Kidney glomerular epithelial cell (primary cell): ENCODE results near the gene NEB.
"Not testable (repeated sequence)": the region's sequence is repeated elsewhere in the genome, so short reads cannot be mapped to it uniquely, and the experiment has no call there.

Source experiments
- DNase-seq: peaks from one replicate; lab custom pipeline; 2025; lab: John Stamatoyannopoulos, UW

Gene NEB

DNA sequence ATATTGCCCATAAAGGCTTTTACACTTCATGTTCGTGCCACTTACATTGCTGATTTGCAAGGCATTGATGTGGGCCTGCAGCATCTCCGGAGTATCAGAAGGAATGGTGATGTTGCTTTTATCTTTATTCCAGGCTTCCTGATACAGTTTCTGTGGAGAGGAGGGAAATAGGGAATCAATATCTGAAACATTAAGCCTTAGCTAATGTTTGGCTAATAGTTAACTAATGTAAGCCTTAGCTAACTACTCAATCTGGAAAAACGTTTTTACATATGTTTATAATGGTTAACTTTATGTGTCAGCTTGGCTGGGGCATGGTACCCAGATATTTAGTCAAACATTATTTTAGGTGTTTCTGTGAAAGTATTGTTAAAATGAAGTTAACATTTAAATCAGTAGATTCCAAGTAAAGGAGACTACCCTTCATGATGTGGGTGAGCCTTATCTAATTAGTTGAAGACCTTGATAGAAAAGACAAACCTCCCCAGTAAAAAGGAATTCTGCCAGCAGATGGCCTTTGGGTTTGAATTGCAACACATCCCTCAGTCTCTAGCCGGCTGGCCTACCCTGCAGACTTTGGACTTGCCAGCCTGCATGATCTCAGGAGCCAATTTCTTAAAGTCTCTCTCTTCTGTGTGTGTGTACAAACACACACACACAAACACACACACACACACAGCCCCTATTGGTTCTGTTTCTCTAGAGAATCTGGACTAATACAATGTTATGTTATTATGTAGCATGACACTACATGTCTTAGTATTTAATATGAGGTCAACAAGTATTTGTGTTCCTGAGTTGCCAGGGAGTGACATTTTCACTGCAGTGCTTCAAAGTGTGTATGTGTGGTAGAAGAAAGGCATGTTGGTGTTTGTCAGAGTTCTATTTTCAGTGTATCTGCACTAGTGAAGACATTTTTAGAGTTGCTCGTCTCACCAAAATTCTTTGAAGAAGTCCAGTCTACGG is 126.5 kb downstream of the NEB start:
- not testable (repeated sequence) for DNase-seq

GRCh38 chr2:151603530-151603929 is 130.7 kb downstream of the NEB start:
- not testable (repeated sequence) for DNase-seq

GRCh38 chr2:151602402-151602801 is 131.9 kb downstream of the NEB start:
- DNase-seq = not testable (repeated sequence)

GRCh38 chr2:151601803-151602202 is 132.5 kb downstream of the NEB start:
- DNase-seq = not testable (repeated sequence)

DNA sequence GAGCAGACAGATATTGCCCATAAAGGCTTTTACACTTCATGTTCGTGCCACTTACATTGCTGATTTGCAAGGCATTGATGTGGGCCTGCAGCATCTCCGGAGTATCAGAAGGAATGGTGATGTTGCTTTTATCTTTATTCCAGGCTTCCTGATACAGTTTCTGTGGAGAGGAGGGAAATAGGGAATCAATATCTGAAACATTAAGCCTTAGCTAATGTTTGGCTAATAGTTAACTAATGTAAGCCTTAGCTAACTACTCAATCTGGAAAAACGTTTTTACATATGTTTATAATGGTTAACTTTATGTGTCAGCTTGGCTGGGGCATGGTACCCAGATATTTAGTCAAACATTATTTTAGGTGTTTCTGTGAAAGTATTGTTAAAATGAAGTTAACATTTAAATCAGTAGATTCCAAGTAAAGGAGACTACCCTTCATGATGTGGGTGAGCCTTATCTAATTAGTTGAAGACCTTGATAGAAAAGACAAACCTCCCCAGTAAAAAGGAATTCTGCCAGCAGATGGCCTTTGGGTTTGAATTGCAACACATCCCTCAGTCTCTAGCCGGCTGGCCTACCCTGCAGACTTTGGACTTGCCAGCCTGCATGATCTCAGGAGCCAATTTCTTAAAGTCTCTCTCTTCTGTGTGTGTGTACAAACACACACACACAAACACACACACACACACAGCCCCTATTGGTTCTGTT is 137.2 kb downstream of the NEB start:
- DNase-seq = not testable (repeated sequence)

DNA sequence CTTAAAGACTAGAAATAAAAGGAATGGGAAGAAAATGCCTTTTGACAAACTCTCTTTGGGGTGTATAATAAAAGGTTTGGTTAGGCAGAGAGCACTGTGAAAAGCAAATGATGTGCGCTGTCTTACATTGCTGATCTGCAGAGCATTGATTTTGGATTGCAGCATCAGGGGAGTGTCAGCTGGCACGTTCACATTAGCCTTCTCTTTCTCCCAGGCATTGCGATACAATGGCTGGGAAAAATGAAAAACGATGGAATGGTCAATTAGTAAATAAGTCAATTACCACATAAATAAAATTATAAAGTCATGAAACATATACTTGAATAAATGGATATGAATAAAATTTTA is 142.4 kb downstream of the NEB start:
- DNase-seq = not testable (repeated sequence)

- not testable (repeated sequence) for DNase-seq
These were observed 142.9 kb downstream of the NEB start for GRCh38 chr2:151591250-151591907.

GRCh38 chr2:151581300-151581699 is 153.0 kb downstream of the NEB start:
- not testable (repeated sequence) for DNase-seq

GRCh38 chr2:151580697-151581096 is 153.6 kb downstream of the NEB start:
- not testable (repeated sequence) for DNase-seq

- no peak for DNase-seq
These were observed 157.2 kb downstream of the NEB start for GRCh38 chr2:151577116-151577515.

- DNase-seq = no peak
These were observed 158.2 kb downstream of the NEB start for GRCh38 chr2:151576080-151576479.

GRCh38 chr2:151575338-151575737 is 158.9 kb downstream of the NEB start:
- no peak for DNase-seq

GRCh38 chr2:151570191-151570590 is 164.1 kb downstream of the NEB start:
- DNase-seq = no peak

DNA sequence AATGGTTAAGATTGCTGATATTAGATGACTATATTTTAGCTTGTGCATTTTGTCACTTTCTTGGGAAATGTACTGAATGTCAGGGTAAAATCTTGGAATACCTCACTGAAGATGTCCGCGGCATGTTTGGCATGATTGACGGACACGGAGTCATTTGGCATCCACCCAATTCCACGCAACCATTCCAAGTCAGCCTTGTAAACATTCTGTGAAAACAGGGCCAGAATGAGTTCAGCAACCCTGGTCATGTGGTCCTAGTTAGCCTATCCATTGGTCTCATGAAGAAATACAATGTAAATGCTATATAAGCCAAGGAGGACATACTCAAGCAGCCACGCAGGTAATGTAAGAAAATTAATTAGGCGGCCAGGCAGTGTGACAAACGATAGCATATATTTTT is 165.1 kb downstream of the NEB start:
- DNase-seq = no peak

GRCh38 chr2:151568501-151568900 is 165.8 kb downstream of the NEB start:
- no peak for DNase-seq

DNA sequence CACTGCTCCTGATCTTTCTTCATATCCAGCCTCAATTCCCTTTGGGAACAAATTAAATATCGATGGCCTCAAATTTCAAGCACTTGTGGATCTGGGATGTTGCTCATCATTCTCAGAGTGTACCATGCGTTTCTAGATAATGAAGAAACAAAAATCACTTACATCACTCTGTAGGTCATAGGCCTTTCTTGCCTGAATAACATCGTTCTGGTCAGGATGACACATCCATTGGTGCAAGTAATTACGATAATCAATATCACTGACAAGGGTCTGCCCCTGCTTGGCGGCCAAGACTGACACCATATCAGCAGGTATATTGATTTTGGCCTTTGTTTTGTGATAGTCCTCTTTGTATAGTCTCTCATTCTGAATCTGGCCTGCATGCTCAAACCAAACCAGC is 167.3 kb downstream of the NEB start:
- DNase-seq = no peak

GRCh38 chr2:151562398-151562797 is 171.9 kb downstream of the NEB start:
- no peak for DNase-seq

DNA sequence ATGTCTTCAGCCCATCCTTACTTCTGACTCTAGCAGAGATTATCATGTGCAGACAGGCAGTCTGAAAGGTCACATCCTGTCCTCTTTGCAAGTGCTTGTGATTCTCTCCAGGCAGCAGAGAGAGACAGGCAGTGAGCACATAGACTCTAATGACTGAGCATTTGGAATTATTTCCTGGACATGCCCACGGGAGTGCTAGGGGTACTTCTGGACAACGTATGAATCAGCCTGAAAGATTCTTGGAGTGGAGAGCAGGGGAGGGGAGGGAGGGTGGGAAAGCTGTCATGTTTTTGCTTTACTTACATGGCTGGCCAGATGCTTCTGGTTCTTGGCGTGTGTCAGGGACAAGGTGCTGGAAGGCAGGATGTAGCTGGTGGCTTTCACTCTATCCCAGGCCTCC is 174.0 kb downstream of the NEB start:
- DNase-seq = peak; percentile 93

DNA sequence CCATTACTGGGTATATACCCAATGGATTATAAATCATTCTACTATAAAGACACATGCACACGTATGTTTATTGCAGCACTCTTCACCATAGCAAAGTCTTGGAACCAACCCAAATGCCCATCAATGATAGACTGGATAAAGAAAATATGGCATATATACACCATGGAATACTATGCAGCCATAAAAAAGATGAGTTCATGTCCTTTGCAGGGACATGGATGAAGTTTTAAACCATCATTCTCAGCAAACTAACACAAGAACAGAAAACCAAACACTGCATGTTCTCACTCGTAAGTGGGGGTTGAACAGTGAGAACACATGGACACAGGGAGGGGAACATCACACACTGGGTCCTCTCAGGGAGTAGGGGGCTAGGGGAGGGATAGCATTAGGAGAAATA is 174.8 kb downstream of the NEB start:
- DNase-seq = not testable (repeated sequence)

- DNase-seq = not testable (repeated sequence)
These were observed 176.4 kb downstream of the NEB start for GRCh38 chr2:151557883-151558282.

GRCh38 chr2:151556121-151556520 is 178.2 kb downstream of the NEB start:
- DNase-seq = no peak

DNA sequence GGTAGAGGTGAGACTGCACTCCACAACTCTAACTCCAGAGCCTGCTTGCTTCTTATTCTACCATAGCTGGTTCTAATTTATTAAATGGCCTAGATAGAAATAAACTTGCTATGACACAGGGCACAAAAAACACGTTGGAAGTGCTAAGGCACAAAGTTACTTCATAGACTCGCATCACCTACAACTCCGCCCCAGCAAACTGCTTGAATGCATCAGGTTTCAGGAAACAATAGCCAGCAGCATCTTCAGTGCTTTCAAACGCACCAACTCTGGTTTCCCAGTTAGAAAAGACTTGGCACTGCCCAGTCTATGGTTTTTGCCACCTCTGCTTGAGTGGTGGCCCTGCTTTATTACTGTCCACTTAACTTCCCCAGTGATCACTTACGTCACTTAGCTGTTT is 182.0 kb downstream of the NEB start:
- no peak for DNase-seq

- DNase-seq = no peak
These were observed 182.7 kb downstream of the NEB start for GRCh38 chr2:151551556-151551955.
